ENCODE results near the gene FURIN. TPM values are rescaled to one million over a fixed set of nuclear protein-coding genes. Genes with fewer than 3 reads are reported as not detected.

The FURIN gene
- total RNA-seq, 1 experiment from 2014 or later = 29.0 TPM

GRCh38 chr15:90881181-90881977 is 13.0 kb downstream of the FURIN start:
- no peak for DNase-seq (ENCODE audit: extremely low read depth, low read depth)

GRCh38 chr15:90881978-90882721 is 13.8 kb downstream of the FURIN start:
- no peak for DNase-seq (ENCODE audit: extremely low read depth, low read depth)

DNA sequence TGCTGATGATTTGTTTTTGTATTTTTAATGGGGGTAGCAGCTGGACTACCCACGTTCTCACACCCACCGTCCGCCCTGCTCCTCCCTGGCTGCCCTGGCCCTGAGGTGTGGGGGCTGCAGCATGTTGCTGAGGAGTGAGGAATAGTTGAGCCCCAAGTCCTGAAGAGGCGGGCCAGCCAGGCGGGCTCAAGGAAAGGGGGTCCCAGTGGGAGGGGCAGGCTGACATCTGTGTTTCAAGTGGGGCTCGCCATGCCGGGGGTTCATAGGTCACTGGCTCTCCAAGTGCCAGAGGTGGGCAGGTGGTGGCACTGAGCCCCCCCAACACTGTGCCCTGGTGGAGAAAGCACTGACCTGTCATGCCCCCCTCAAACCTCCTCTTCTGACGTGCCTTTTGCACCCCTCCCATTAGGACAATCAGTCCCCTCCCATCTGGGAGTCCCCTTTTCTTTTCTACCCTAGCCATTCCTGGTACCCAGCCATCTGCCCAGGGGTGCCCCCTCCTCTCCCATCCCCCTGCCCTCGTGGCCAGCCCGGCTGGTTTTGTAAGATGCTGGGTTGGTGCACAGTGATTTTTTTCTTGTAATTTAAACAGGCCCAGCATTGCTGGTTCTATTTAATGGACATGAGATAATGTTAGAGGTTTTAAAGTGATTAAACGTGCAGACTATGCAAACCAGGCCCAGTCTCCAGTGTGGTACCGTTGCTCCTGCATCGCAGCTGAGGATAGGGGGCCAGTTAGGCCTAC is 14.6 kb downstream of the FURIN start:
- DNase-seq (ENCODE audit: extremely low read depth, low read depth) = no peak

DNA sequence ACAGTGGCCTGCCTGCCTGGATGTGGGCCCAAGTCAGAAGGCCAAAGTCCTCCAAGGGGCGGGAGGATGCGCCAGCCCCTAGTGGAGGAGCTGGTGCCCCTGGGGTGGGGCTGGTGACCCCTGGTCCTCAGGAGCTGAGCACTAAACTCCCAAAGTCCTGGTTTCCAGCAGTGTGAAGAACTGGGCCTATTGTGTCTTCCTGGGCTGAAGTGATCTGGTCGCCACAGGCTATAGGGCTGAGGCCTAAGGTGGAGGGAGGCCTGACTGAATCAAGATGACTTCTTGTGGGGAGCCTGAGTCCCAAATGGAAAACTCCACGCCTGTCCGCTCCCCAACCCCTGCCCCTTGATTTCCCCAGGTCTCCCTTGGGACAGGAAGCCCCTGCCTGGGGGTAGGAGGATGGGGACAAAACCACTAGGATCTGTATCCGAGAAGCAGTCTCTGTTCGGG is 15.2 kb downstream of the FURIN start:
- DNase-seq (ENCODE audit: extremely low read depth, low read depth) = no peak

GRCh38 chr15:90883976-90884718 is 15.8 kb downstream of the FURIN start, which contains the start of gene FES:
TSS of gene FES (plus strand) at chr15:90884504. CDS start at chr15:90885046, 542 bp downstream.
- no peak for DNase-seq (ENCODE audit: extremely low read depth, low read depth)

- no peak for DNase-seq (ENCODE audit: extremely low read depth, low read depth)
Observed at GRCh38 chr15:90884719-90885431, 16.5 kb downstream of the FURIN start.

DNA sequence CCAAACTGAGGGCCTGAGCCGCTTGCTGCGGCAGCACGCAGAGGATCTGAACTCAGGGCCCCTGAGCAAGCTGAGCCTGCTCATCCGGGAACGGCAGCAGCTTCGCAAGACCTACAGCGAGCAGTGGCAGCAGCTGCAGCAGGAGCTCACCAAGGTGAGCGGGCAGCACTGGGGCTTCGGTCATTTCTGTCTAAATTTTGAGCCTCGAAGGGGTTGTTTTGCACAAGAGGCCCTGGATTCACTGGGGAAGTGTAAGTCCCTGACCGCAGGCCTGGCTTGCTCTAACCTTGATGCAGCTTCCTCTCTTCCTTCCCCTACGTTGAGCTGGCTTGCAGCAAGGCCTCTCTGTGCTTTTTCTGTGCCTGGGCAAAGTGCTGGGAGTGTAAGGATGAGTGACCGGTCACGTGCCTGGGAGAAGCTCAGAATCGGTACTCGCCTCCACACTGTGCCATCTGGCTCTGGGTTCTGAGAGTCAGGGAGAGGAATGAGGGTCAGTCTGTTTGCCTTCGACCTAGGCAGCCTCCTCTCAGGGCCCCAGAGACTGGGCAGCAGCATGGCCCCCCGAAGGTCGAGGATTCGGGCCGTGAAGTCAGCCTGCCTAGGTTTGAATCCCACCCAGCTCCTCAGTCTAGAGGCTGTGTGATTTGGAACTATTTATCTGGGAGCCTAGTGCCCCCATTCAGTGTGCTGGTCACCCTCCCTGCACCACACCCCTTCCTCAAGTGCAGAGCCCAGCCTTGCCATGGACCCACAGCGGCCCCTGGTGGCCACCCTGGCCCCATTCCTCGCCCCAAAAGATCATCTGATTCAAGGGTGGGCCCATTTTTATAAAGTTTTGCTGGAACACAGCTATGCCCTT is 17.3 kb downstream of the FURIN start:
- DNase-seq (ENCODE audit: extremely low read depth, low read depth) = peak; percentile 56

- DNase-seq (ENCODE audit: extremely low read depth, low read depth) = no peak
Observed at GRCh38 chr15:90886291-90886614, 17.9 kb downstream of the FURIN start.

DNA sequence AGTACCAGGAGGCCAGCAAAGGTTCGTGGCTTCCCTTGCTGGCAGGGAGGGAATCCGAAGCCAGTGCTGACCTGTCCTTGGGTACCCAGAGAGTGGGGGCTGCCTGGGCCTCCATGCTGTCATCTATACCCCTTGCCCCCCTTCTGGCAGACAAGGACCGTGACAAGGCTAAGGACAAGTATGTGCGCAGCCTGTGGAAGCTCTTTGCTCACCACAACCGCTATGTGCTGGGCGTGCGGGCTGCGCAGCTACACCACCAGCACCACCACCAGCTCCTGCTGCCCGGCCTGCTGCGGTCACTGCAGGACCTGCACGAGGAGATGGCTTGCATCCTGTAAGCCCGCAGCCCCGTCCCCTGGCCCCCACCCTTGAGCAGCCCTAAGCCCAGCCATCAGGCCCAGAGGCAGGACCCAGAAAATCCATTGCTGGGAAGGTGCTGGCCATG is 18.7 kb downstream of the FURIN start:
- DNase-seq (ENCODE audit: extremely low read depth, low read depth) = no peak

- no peak for DNase-seq (ENCODE audit: extremely low read depth, low read depth)
Observed at GRCh38 chr15:90889313-90889730, 20.9 kb downstream of the FURIN start.

DNA sequence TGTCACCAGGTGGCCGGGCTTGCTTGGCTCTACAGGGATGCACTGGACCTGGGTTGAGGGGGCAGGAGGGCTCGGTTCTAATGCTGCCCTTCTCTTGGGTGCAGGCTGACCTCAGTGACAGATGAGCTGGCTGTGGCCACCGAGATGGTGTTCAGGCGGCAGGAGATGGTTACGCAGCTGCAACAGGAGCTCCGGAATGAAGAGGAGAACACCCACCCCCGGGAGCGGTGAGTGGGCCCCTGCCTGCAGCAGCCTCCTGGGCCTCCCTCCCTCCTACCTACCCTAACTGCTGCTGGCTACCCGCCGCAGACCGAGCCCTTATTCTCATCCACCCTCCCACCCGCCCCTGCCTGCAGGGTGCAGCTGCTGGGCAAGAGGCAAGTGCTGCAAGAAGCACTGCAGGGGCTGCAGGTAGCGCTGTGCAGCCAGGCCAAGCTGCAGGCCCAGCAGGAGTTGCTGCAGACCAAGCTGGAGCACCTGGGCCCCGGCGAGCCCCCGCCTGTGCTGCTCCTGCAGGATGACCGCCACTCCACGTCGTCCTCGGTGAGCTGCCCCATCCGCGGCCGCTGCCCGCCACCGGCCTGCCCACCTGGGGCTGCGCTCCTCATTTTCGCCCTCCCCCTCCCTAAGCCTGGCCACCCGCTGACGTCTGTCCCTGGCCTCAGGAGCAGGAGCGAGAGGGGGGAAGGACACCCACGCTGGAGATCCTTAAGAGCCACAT is 21.5 kb downstream of the FURIN start:
- DNase-seq (ENCODE audit: extremely low read depth, low read depth) = no peak

- no peak for DNase-seq (ENCODE audit: extremely low read depth, low read depth)
Observed at GRCh38 chr15:90890839-90891238, 22.5 kb downstream of the FURIN start.

DNA sequence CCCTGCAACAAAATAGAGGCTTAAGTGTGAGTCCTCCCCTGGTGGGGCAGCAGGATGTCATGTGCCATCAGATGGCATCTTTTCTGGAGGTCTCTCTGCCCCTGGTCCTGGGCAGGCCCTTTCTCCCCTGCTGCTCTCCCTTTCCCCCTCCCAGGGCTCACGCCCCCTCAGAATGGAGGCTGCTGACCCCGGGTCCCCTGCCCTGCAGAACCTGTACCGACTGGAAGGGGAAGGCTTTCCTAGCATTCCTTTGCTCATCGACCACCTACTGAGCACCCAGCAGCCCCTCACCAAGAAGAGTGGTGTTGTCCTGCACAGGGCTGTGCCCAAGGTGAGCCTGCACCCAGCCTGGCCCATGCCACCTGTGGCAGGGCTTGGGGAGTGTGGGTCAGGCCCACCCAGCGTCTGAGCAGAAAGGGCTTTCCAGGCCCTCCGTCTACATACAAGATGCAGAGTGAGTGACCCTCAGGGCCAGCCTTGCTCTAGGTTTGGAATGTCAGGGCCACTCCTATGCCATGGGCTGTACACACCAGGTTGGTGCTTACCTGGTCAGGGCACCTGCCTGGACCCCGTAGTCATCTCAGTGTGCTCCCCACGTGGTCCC is 23.1 kb downstream of the FURIN start:
- no peak for DNase-seq (ENCODE audit: extremely low read depth, low read depth)

DNA sequence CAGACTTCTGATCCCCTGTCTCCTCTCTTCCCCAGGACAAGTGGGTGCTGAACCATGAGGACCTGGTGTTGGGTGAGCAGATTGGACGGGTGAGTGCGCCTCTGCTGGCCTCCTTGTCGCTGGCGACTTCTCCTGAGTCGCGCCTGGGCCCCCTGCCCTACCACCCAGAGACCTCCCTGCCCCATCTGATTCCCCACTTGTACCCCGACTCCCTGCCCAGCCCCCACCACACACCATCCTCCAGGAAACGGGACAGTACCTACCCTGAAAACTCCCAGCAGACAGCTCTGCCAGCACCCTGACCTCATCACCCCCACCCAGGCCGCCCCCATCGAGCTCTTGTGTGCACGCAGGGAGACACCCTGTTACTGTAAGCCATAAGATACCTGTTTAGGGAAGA is 23.6 kb downstream of the FURIN start:
- DNase-seq (ENCODE audit: extremely low read depth, low read depth) = no peak

- DNase-seq (ENCODE audit: extremely low read depth, low read depth) = no peak
Observed at GRCh38 chr15:90892498-90893174, 24.2 kb downstream of the FURIN start.

GRCh38 chr15:90893175-90894090 is 25.0 kb downstream of the FURIN start:
- DNase-seq (ENCODE audit: extremely low read depth, low read depth) = no peak

Measured in NCI-H460 (cell line).